ENCODE results near the gene TMTC4.

DNA sequence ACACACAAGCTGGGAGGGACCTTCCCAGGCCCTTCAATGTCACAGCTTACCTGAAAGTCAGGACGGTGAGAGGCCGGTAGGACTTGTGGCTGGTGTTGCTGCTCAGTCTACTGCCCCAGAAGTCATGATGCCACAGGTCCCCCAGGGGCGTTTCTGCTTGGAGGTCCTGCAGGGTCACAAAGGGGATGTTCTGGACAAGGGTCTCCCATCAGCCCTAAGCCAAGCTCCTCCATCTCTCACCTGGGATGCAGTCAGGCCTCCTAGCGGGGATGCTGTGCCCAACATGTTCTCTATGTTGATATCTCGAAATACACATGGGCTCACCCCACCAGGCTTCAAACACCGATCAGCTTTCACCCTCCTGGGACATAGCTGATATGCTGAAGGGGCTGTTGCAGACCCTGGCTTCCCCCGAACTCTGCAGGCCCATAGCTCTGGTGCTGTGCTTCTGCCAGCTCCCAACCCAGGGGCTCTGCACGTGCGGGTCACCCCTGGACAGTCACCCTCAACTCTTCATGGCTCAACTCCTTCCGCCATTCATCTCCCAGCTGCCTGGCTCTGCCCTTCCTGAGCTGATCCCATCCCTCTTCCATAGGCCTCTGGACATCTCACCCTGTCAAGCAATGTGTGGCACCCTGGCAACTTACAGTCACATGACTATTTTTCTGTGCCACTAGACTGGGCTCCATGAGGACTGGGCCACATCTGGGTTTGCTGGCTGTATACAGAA, 10.3 kb downstream of the TMTC4 start:
- TF ChIP-seq, protein P1, sequence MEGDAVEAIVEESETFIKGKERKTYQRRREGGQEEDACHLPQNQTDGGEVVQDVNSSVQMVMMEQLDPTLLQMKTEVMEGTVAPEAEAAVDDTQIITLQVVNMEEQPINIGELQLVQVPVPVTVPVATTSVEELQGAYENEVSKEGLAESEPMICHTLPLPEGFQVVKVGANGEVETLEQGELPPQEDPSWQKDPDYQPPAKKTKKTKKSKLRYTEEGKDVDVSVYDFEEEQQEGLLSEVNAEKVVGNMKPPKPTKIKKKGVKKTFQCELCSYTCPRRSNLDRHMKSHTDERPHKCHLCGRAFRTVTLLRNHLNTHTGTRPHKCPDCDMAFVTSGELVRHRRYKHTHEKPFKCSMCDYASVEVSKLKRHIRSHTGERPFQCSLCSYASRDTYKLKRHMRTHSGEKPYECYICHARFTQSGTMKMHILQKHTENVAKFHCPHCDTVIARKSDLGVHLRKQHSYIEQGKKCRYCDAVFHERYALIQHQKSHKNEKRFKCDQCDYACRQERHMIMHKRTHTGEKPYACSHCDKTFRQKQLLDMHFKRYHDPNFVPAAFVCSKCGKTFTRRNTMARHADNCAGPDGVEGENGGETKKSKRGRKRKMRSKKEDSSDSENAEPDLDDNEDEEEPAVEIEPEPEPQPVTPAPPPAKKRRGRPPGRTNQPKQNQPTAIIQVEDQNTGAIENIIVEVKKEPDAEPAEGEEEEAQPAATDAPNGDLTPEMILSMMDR (IDR thresholded peaks at IDR 0.05; ENCODE audit: poor library complexity): no peak
- no peak for TF ChIP-seq EZH2 (IDR thresholded peaks at IDR 0.05; ENCODE audit: borderline replicate concordance)

Measured in hepatocyte (in vitro differentiated cells).